Measurements from ENCODE around the gene MAPK6. TPM values are rescaled to one million over a fixed set of nuclear protein-coding genes. Genes with fewer than 3 reads are reported as not detected.
"Not testable (repeated sequence)": the region's sequence is repeated elsewhere in the genome, so short reads cannot be mapped to it uniquely, and the experiment has no call there.

The MAPK6 gene
- total RNA-seq, 3 donors from 2014 or later, result 64.4 to 74.1 (median 68.0) TPM

DNA sequence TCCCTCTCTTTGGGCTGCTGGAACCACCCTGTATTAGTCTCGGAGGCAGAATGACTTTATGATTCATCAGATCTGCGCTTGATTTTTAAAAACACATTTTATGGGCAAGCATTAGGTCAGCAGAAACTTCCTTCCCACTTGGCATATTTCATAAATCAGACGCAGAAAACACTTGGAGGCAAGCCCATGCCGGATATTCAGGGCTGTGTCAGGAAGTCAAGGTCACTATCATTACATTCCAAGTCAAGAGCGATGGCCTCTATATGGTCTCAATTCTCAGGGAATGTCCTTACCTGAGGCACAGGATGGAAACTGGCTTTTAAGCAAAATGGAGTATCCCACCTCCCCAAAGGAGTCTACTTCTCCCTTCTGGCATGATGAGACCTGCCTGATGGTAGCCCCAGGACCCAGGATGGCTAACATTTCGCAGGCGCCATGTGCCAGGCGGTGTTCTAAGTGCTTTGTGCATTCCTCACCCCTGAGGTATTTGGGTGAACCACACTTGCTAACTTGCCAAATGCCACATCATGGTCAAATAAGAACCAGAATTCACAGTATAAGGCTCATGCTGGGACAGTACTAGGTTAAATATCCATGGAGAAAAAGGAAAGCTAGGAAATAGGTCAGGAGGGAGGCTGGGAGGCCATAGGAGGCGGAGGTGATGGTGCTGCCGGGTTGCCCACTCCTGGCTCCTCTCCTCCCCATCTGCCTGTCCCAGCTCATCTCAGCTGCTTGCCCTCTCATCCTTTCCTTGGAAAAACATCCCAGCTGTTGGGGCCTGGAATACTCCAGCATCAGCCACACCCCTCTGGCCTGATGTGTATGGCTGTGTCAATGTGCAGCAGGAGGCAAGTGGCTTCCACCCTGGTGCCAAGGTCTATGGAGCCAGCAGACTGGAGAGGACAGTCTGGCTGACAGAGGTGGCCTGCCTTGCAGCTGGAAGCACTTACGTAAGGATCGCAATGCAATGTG lies 74.8 kb downstream of the MAPK6 start:
- Mint-ChIP-seq H3K9me3 (peaks cover 12% of the 10 kb centered on the region), H3K4me3 (no peak overlapping the region), H3K36me3 (ENCODE audit: insufficient read depth) (peaks cover 2% of the 10 kb centered on the region), H3K27me3 (ENCODE audit: low read depth) (peaks cover 2% of the 10 kb centered on the region), H3K4me1 (ENCODE audit: low read depth) (no peaks in the 10 kb centered on the region)
- ATAC-seq (no peak), DNase-seq (no peak)

DNA sequence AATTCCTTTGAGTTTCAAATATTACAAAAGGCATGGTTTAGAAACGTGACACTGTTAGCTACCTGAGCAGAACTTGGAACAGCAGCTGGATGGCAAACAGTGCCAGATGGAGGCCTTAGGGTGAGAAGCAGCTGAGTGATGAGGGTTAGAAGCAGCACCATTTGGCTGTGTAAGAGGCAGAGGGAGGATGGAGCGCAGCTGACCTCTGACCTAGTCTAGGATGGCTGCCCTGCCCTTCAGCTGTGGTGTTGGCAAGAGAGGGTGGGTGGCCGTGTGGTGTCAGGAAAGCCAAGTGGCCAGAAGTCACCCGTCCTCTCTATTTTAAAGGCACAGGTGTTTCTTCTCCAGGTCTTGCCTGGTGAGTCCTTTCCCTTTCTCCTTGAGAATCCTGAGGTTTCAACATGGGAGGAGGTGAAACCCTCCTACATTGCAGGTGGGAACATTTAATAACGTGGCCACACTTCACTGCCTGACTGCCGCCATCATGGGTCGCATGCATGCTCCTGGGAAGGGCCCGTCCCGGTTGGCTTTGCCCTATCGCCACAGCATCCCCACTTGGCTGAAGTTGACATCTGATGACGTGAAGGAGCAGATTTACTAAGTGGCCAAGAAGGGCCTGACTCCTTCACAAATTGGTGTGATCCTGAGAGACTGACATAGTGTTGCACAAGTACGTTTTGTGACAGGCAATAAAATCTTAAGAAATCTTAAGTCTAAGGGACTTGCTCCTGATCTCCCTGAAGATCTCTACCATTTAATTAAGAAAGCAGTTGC lies 76.0 kb downstream of the MAPK6 start:
- H3K4me1 Mint-ChIP-seq (ENCODE audit: low read depth), result no peaks in the 10 kb centered on the region
- H3K27me3 Mint-ChIP-seq (ENCODE audit: low read depth), result peaks cover 2% of the 10 kb centered on the region
- DNase-seq (no peak), ATAC-seq (no peak)
- H3K36me3 Mint-ChIP-seq (ENCODE audit: insufficient read depth), result peaks cover 1% of the 10 kb centered on the region
- no peak overlapping the region for H3K4me3 Mint-ChIP-seq
- H3K9me3 Mint-ChIP-seq, result peaks cover 7% of the 10 kb centered on the region

DNA sequence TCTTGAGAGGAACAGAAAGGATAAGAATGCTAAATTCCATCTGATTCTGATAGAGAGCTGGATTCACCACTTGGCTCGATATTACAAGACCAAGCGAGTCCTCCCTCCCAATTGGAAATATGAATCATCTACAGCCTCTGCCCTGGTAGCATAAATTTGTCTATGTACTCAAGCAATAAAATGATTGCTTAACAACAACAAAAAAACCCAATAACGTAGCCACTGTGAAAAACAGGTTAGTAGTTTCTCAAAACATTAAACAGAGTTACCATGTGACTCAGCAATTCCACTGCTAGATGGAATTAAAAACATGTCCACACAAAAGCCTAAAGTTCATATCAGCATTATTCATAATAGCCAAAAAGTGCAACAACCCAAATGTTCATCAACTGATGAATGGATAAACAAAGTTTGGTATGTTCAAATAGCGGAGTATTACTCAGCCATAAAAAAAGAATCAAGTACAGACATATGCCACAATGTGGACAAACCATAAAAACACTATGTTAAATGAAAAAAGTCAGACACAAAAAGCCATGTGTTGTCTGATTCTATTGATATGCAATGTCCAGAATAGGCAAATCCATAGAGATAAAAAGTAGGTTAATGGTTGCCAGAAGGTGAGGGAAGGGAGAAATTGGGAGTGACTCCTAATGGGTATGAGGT lies 76.7 kb downstream of the MAPK6 start:
- H3K4me3 Mint-ChIP-seq, result no peak overlapping the region
- no peaks in the 10 kb centered on the region for H3K4me1 Mint-ChIP-seq (ENCODE audit: low read depth)
- DNase-seq, result no peak
- no peak for ATAC-seq
- H3K9me3 Mint-ChIP-seq, result no peaks in the 10 kb centered on the region
- H3K27me3 Mint-ChIP-seq (ENCODE audit: low read depth), result no peaks in the 10 kb centered on the region
- no peaks in the 10 kb centered on the region for H3K36me3 Mint-ChIP-seq (ENCODE audit: insufficient read depth)

DNA sequence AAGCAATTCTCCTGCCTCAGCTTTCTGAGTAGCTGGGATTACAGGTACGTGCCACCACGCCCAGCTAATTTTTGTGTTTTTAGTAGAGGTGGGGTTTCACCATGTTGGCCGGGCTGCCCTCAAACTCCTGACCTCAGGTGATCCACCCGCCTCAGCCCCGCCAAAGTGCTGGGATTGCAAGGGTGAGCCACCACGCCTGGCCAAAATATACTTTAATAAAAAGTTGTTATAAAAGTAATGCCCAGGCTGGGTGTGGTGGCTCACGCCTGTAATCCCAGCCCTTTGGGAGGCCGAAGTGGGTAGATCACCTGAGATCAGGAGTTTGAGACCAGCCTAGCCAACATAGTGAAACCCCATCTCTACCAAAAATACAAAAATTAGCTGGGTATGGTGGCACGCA lies 77.5 kb downstream of the MAPK6 start:
- not testable (repeated sequence) for H3K36me3 Mint-ChIP-seq (ENCODE audit: insufficient read depth); H3K4me3 Mint-ChIP-seq; ATAC-seq; DNase-seq; H3K9me3 Mint-ChIP-seq; H3K27me3 Mint-ChIP-seq (ENCODE audit: low read depth); H3K4me1 Mint-ChIP-seq (ENCODE audit: low read depth)

DNA sequence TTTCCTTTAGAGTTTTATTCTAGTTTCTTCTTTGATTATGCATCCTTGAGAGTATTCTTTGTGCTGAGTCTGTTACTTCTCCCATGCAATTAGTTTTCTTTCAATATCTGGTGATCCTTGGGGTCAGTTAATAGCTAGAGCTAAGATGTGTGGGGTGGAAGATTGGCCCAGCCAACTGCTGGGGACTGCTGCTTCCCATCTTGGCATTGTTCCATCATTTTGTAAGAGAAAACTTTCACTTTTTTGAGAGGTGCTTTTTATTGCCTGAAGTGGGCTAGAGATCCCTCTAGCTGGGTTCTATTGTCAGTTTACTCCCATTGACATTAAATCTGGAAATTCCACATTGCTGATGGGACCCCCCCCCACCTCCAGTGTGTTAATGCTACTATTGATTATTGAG lies 78.2 kb downstream of the MAPK6 start:
- H3K4me3 Mint-ChIP-seq, result no peak overlapping the region
- no peaks in the 10 kb centered on the region for H3K9me3 Mint-ChIP-seq
- no peaks in the 10 kb centered on the region for H3K36me3 Mint-ChIP-seq (ENCODE audit: insufficient read depth)
- no peaks in the 10 kb centered on the region for H3K4me1 Mint-ChIP-seq (ENCODE audit: low read depth)
- DNase-seq, result no peak
- no peak for ATAC-seq
- H3K27me3 Mint-ChIP-seq (ENCODE audit: low read depth), result no peaks in the 10 kb centered on the region

DNA sequence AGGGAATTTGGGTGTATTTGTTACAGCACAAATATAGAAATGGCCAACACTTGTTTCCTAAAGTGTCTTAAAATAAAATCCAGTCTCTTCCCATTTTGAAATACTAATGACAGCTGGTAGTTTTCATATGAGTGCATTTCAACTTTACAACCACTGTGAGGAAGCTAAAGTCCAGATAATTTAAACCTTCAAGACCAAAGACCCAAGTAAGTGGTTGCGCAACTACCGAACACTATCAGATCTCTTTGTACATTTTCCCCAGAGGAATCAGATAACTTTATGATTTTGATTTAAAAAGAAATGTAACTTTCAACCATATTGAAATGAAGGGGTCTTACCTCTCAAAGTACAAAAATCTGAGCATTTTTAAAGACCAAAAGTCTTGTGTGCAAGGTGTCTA lies 79.3 kb downstream of the MAPK6 start:
- H3K36me3 Mint-ChIP-seq (ENCODE audit: insufficient read depth), result no peaks in the 10 kb centered on the region
- no peak overlapping the region for H3K4me3 Mint-ChIP-seq
- ATAC-seq, result no peak

DNA sequence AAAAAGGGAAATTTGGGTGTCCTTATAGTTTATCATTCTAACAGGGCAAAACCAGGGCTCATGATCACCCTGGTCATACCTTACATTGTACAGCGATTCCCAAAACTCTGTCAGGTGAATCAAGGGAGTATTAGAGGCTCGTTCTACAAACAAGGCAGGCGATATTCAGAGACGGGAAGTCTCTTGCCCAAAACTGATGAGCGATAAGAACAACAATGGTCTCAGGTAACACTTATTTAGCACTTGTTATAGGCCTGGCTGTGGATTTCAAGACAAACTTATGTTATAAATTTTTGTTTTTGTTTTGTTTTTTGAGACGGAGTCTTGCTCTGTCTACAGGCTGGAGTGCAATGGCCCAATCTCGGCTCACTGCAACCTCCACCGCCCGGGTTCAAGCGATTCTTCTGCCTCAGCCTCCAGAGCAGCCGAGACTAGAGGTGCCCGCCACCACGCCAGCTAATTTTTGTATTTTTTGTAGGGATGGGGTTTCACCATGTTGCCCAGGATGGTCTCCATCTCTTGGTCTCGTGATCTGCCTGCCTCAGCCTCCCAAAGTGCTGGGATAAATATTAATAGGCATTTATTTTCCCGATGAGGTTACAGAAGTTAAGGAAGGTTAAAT lies 80.7 kb downstream of the MAPK6 start:
- Mint-ChIP-seq H3K9me3 (no peaks in the 10 kb centered on the region), H3K36me3 (ENCODE audit: insufficient read depth) (no peaks in the 10 kb centered on the region), H3K4me1 (ENCODE audit: low read depth) (no peaks in the 10 kb centered on the region), H3K27me3 (ENCODE audit: low read depth) (peaks cover 4% of the 10 kb centered on the region), H3K4me3 (no peak overlapping the region)
- ATAC-seq (no peak), DNase-seq (no peak)

More for the DNA sequence above, 79.3 kb downstream of the MAPK6 start:
- peaks cover 2% of the 10 kb centered on the region for H3K27me3 Mint-ChIP-seq (ENCODE audit: low read depth)
- DNase-seq, result no peak
- no peaks in the 10 kb centered on the region for H3K9me3 Mint-ChIP-seq
- H3K4me1 Mint-ChIP-seq (ENCODE audit: low read depth), result no peaks in the 10 kb centered on the region

DNA sequence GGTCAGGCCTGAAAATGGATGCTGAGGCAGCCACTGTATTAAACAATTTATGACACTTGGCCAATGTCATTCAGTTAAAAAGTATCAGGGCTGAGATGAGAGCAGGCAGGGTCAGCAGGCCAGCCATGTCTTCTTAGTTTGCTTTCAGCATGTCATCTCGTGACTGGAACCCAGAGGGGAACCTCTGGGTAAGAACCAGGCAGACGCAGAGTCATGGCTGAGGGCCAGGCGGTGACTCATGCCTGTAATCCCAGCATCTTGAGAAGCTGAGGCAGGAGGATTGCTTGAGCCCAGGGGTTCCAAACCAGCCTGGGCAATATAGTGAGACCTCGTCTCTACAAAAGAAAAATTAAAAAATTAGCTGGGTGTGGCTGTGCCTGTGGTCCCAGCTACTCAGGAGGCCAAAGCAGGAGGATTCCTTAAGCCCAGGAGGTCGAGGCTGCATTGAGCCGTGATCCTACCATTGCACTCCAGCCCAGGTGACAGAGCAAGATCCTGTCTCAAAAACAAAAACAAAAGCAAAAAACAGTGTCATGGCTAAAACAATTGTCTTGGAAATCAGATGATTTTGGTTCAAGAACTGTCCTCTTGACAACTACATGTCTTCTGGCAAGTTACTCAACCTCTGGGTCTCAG lies 81.9 kb downstream of the MAPK6 start:
- Mint-ChIP-seq H3K4me1 (ENCODE audit: low read depth) (no peaks in the 10 kb centered on the region), H3K27me3 (ENCODE audit: low read depth) (peaks cover 4% of the 10 kb centered on the region), H3K36me3 (ENCODE audit: insufficient read depth) (no peaks in the 10 kb centered on the region), H3K4me3 (no peak overlapping the region), H3K9me3 (no peaks in the 10 kb centered on the region)
- DNase-seq (no peak), ATAC-seq (no peak)

DNA sequence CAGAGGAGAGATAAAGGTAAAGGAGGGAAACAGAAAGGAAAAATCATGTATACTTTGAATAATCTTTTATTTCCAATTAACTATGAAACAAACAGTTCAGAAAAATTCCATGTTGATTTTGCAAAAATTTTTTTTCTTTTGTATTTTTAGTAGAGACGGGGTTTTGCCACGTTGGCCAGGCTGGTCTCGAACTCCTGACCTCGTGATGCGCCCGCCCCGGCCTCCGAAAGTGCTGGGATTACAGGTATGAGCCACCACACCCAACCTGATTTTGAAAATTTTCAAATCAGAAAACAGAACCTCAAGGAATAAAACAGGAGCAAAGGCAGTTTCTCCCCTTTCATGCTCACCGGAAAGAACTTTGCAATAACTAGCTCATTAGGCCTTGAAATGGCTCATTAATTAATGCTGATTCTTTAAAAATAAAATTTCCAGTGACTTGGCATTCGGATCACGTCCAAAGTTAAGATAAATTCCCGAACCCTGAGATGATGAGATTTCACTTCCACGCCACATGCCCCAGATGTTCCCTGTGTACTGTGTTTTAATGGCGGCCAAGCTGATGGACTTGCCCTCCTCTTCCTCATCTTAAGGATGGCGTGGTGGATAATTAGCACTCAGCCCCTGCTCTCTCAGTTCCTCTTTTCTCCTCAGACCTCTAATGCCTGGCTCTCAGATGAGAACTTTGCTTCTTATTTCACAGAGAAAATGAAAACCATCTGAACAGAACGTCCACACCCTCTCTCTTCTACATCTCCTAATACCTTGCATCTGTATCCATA lies 82.7 kb downstream of the MAPK6 start:
- ATAC-seq, result no peak
- Mint-ChIP-seq H3K4me3 (no peak overlapping the region), H3K4me1 (ENCODE audit: low read depth) (no peaks in the 10 kb centered on the region), H3K9me3 (no peaks in the 10 kb centered on the region), H3K27me3 (ENCODE audit: low read depth) (peaks cover 6% of the 10 kb centered on the region), H3K36me3 (ENCODE audit: insufficient read depth) (no peaks in the 10 kb centered on the region)
- DNase-seq, result no peak

DNA sequence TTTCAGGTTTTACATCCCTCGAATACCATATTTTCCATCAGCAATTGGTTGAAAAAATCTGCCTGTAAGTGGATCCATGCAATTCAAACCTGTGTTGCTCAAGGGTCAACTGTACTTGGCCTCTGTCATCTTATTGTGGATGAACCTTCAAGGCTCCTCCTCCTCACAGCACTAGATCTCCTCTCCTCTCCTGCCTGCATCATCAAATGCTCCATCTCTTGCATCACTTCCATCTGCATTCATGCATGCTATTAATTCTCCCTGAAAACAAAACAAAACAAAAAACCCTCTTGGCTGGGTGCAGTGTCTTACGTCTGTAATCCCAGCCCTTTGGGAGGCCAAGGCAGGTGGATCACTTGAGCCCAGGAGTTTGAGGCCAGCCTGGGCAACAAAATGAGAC lies 83.4 kb downstream of the MAPK6 start:
- H3K9me3 Mint-ChIP-seq, result no peaks in the 10 kb centered on the region
- peaks cover 6% of the 10 kb centered on the region for H3K27me3 Mint-ChIP-seq (ENCODE audit: low read depth)
- no peaks in the 10 kb centered on the region for H3K4me1 Mint-ChIP-seq (ENCODE audit: low read depth)
- H3K36me3 Mint-ChIP-seq (ENCODE audit: insufficient read depth), result no peaks in the 10 kb centered on the region
- no peak for DNase-seq
- ATAC-seq, result no peak
- no peak overlapping the region for H3K4me3 Mint-ChIP-seq

DNA sequence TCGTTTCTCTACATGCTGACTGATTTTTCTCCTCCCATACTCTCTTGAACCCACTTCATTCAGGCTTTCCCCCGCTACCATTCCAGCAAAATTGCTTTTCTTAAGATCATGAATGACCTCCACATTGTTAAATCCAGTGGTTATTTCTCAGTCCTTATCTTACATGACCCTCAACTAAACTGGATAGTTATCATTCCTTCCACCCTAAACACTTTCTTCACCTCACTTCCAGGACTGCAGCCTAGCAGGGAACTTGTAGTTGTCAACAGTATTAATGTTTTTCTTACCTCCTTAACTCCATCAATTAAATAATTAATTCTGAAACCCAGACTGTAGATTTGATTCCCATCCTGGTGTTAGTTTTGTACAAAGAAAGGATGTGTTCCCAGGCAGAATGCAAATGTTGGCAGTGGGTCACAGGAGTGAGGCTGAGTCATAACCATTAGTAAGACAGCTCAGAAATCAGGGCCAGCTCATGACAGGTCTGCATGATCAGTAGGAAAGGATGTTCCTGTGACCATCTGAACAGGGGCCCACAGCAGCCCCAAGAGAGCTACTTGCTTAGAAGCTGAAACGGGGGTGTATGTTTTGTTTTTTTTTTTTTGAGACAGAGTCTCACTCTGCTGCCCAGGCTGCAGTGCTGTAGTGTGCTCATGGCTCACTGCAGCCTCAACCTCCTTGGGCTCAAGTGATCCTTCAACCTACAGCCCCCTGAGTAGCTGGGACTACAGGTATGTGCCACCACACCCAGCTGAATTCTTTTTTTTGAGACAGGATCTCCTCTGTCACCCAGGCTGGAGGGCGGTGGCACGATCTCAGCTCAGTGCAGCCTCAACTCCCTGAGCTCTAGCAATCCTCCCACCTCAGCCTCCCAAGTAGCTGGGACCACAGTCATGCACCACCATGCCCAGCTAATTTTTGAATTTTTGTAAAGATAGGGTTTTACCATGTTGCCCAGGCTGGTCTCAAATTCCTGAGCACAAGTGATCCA lies 84.5 kb downstream of the MAPK6 start:
- no peak overlapping the region for H3K4me3 Mint-ChIP-seq
- ATAC-seq (no peak), DNase-seq (no peak)
- H3K27me3 Mint-ChIP-seq (ENCODE audit: low read depth), result peaks cover 6% of the 10 kb centered on the region
- H3K36me3 Mint-ChIP-seq (ENCODE audit: insufficient read depth), result no peaks in the 10 kb centered on the region
- no peaks in the 10 kb centered on the region for H3K4me1 Mint-ChIP-seq (ENCODE audit: low read depth)
- H3K9me3 Mint-ChIP-seq, result no peaks in the 10 kb centered on the region

DNA sequence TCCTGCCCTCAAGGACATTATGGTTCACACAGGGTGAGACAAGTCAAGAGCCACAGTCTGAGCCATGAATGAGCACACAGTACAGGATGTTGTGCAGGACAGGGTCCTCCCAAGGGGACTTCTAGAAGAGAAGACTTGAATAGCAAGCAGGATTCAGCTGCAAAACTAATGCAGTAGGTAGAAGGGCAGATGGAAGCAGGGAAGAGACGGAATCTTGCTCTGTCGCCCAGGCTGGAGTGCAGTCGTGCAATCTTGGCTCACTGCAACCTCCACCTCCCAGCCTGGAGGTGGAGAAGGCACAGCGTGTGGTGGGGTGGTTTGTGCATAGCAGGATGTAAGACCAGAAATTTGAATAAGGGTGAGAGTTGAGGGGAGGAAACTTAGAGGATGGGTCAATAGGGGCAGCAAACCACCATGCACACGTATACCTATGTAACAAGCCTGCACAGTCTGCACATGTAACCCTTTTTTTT lies 85.5 kb downstream of the MAPK6 start:
- ATAC-seq, result no peak
- H3K4me1 Mint-ChIP-seq (ENCODE audit: low read depth), result no peaks in the 10 kb centered on the region
- no peaks in the 10 kb centered on the region for H3K36me3 Mint-ChIP-seq (ENCODE audit: insufficient read depth)
- DNase-seq, result no peak
- H3K9me3 Mint-ChIP-seq, result no peaks in the 10 kb centered on the region
- peaks cover 6% of the 10 kb centered on the region for H3K27me3 Mint-ChIP-seq (ENCODE audit: low read depth)
- no peak overlapping the region for H3K4me3 Mint-ChIP-seq
